Measurements from ENCODE around the gene CASS4.
"Not testable (repeated sequence)": the region's sequence is repeated elsewhere in the genome, so short reads cannot be mapped to it uniquely, and the experiment has no call there.

The CASS4 gene

GRCh38 chr20:56392881-56393482 lies 19.1 kb upstream of the CASS4 start:
- DNase-seq, result peak; percentile 46

- DNase-seq, result peak; percentile 24
These were observed 18.4 kb upstream of the CASS4 start for GRCh38 chr20:56393653-56394052.

GRCh38 chr20:56395166-56395565 lies 16.9 kb upstream of the CASS4 start:
- no peak for DNase-seq

- peak; percentile 73 for DNase-seq
These were observed 11.9 kb upstream of the CASS4 start for GRCh38 chr20:56400001-56400640.

- DNase-seq, result no peak
These were observed 8.6 kb upstream of the CASS4 start for GRCh38 chr20:56403465-56403864.

- not testable (repeated sequence) for DNase-seq
These were observed 6.7 kb upstream of the CASS4 start for GRCh38 chr20:56405356-56405755.

- DNase-seq, result no peak
These were observed 5.2 kb upstream of the CASS4 start for GRCh38 chr20:56406910-56407309.

GRCh38 chr20:56409521-56409920 lies 2.5 kb upstream of the CASS4 start:
- DNase-seq, result no peak

- DNase-seq, result no peak
These were observed 2.1 kb upstream of the CASS4 start for GRCh38 chr20:56409956-56410355.

GRCh38 chr20:56411287-56411686 lies 773 bp upstream of the CASS4 start:
- DNase-seq, result not testable (repeated sequence)

- no peak for DNase-seq
These were observed 372 bp downstream of the CASS4 start for GRCh38 chr20:56412473-56412790.

GRCh38 chr20:56412949-56413348 lies 889 bp downstream of the CASS4 start:
- no peak for DNase-seq

GRCh38 chr20:56414842-56415765 lies 3.0 kb downstream of the CASS4 start:
- no peak for DNase-seq

GRCh38 chr20:56417402-56417801 lies 5.3 kb downstream of the CASS4 start:
- no peak for DNase-seq

GRCh38 chr20:56417911-56418310 lies 5.9 kb downstream of the CASS4 start:
- DNase-seq, result no peak

GRCh38 chr20:56418385-56418861 lies 6.4 kb downstream of the CASS4 start:
- DNase-seq, result peak; percentile 37

- DNase-seq, result no peak
These were observed 8.0 kb downstream of the CASS4 start for GRCh38 chr20:56420028-56420427.

GRCh38 chr20:56420940-56421688 lies 9.1 kb downstream of the CASS4 start:
- DNase-seq, result no peak

GRCh38 chr20:56422076-56422823 lies 10.2 kb downstream of the CASS4 start:
- no peak for DNase-seq

GRCh38 chr20:56422824-56423189 lies 10.7 kb downstream of the CASS4 start:
- DNase-seq, result no peak

- DNase-seq, result no peak
These were observed 11.2 kb downstream of the CASS4 start for GRCh38 chr20:56423211-56423610.

- no peak for DNase-seq
These were observed 11.8 kb downstream of the CASS4 start for GRCh38 chr20:56423886-56424285.
